B cell (primary cell): ENCODE results near the gene TMEM26. TPM values are rescaled to one million over a fixed set of nuclear protein-coding genes. Genes with fewer than 3 reads are reported as not detected.

Source experiments
- ATAC-seq: fragments of 200-7000 bp; cut with Tn5 transposase; one replicate; pipeline ENCODE4 v1.10.0; 2021; ENCODE audit warnings: low read depth, mild to moderate bottlenecking, moderate number of reproducible peaks, moderate library complexity
- CTCF ChIA-PET: fragments of 350-600 bp; sonication (Branson Sonifier 250); formaldehyde crosslinking; loops from one replicate; lab custom pipeline; 2021; ENCODE audit warnings: antibody characterized with exemption, inconsistent platforms; lab: Charles Lee
- POLR2A ChIA-PET: fragments of 350-600 bp; sonication (Branson Sonifier 250); formaldehyde crosslinking; loops from one replicate; lab custom pipeline; 2021; ENCODE audit warnings: antibody characterized with exemption; lab: Charles Lee
- DNase-seq: peaks from one replicate; pipeline ENCODE4 v3.0.0; 2013
- H2AFZ ChIP-seq: 2 replicates; pipeline ENCODE4 v1.6.1; 2012; ENCODE audit warnings: mild to moderate bottlenecking, low read depth, low read length; ENCODE audit not compliant: insufficient read depth, poor library complexity, severe bottlenecking
- H3K27ac ChIP-seq, 2 donors: 1 replicate in 1 of 2; 2 replicates in 1 of 2; pipeline ENCODE4 v1.5.1; 2012 to 2013; ENCODE audit warnings: low read length in 2 of 2, mild to moderate bottlenecking in 2 of 2, moderate library complexity in 1 of 2
- H3K27me3 ChIP-seq, 4 experiments: fragments of 200-600 bp in 1 of 4; sonication (generic) in 1 of 4; replicated peaks in 1 of 4; 1 replicate in 2 of 4; 2 replicates in 2 of 4; pipeline versions ENCODE4 v1.6.1 to v1.7.0; 2013 to 2016; ENCODE audit warnings: low read length in 3 of 4, mild to moderate bottlenecking in 2 of 4, mixed read lengths in 1 of 4, moderate library complexity in 1 of 4; ENCODE audit not compliant: insufficient read depth in 4 of 4, control insufficient read depth in 3 of 4; ENCODE audit errors: control extremely low read depth in 1 of 4
- H3K36me3 ChIP-seq, 2 experiments: replicated peaks in 1 of 2; 1 replicate in 1 of 2; 2 replicates in 1 of 2; pipeline versions ENCODE4 v1.6.1 to v1.7.1; 2013; ENCODE audit warnings: low read length in 1 of 2; ENCODE audit not compliant: insufficient read depth in 2 of 2, control insufficient read depth in 1 of 2; ENCODE audit errors: control extremely low read depth in 1 of 2, extremely low read depth in 1 of 2
- H3K4me1 ChIP-seq, 2 donors: fragments of 200-600 bp in 1 of 2; sonication (generic) in 1 of 2; 1 replicate in 1 of 2; 2 replicates in 1 of 2; pipeline versions ENCODE4 v1.5.1 to v1.6.1; 2013 to 2017; ENCODE audit warnings: low read length in 2 of 2; ENCODE audit not compliant: control insufficient read depth in 2 of 2, insufficient read depth in 2 of 2
- H3K4me2 ChIP-seq: replicated peaks from 2 replicates; pipeline ENCODE3; 2012; ENCODE audit warnings: mild to moderate bottlenecking, low read depth, low read length; ENCODE audit not compliant: poor library complexity, severe bottlenecking
- H3K4me3 ChIP-seq, 5 experiments: fragments of 200-600 bp in 1 of 5; sonication (generic) in 1 of 5; 1 replicate in 3 of 5; 2 replicates in 2 of 5; pipeline versions ENCODE4 v1.5.1 to v1.7.0; 2011 to 2016; ENCODE audit warnings: low read length in 4 of 5, mild to moderate bottlenecking in 4 of 5, low read depth in 2 of 5, control low read depth in 1 of 5, moderate library complexity in 1 of 5; ENCODE audit not compliant: insufficient read depth in 1 of 5; ENCODE audit errors: control extremely low read depth in 1 of 5, extremely low read depth in 1 of 5
- H3K79me2 ChIP-seq: fragments of 200-600 bp; sonication (generic); one replicate; pipeline ENCODE4 v1.6.0; 2016; ENCODE audit warnings: low read length; ENCODE audit not compliant: control insufficient read depth, insufficient read depth
- H3K9ac ChIP-seq: fragments of 200-600 bp; sonication (generic); 2 replicates; pipeline ENCODE4 v1.6.1; 2017; ENCODE audit warnings: mild to moderate bottlenecking, low read length, moderate library complexity
- H3K9me3 ChIP-seq, 3 donors: one replicate each; pipeline versions ENCODE4 v1.6.1 to v1.7.1; 2013; ENCODE audit warnings: low read length in 2 of 3; ENCODE audit not compliant: control insufficient read depth in 2 of 3, insufficient read depth in 1 of 3; ENCODE audit errors: control extremely low read depth in 1 of 3
- H4K20me1 ChIP-seq: 2 replicates; pipeline ENCODE4 v1.6.0; 2012; ENCODE audit warnings: mild to moderate bottlenecking, low read length; ENCODE audit not compliant: insufficient read depth, control insufficient read depth, poor library complexity, severe bottlenecking
- H3K27ac Mint-ChIP-seq: one replicate; pipeline ENCODE4 v1.8.0; 2021; ENCODE audit warnings: mixed read lengths
- H3K27me3 Mint-ChIP-seq: one replicate; pipeline ENCODE4 v1.8.0; 2021; ENCODE audit warnings: mixed read lengths
- H3K4me1 Mint-ChIP-seq: one replicate; pipeline ENCODE4 v1.8.0; 2021; ENCODE audit warnings: mixed read lengths
- H3K4me3 Mint-ChIP-seq: one replicate; pipeline ENCODE4 v1.8.0; 2021; ENCODE audit warnings: mixed read lengths
- H3K9me3 Mint-ChIP-seq: one replicate; pipeline ENCODE4 v1.8.0; 2022; ENCODE audit warnings: mixed read lengths; ENCODE audit not compliant: insufficient read depth
- EZH2 ChIP-seq: IDR thresholded peaks from 2 replicates; pipeline ENCODE4 v1.6.1; 2012; ENCODE audit warnings: borderline replicate concordance, low read depth, mild to moderate bottlenecking, moderate library complexity, low read length; ENCODE audit not compliant: insufficient read depth, poor library complexity, severe bottlenecking
- WGBS: methylation state at CpG from one replicate; pipeline ENCODE4 v1.1.5; 2013; ENCODE audit warnings: missing lambda C conversion rate; ENCODE audit not compliant: insufficient coverage; 5-methylcytosine and 5-hydroxymethylcytosine counted together
- intact Hi-C: fragments of 100-400 bp; cut with micrococcal nuclease; formaldehyde crosslinking; loops from one replicate; pipeline ENCODE4 v1.10.0; 2022
- polyA plus RNA-seq: library from polyadenylated mRNA; depleted of rRNA; stranded (reverse); fragments of >200 nt; gene quantifications from 2 replicates; pipeline ENCODE4 v1.2.3, GENCODE V29; 2012
- total RNA-seq, 2 donors: library from RNA; stranded (reverse); fragments of 120-200 nt in 1 of 2; gene quantifications; 1 replicate in 1 of 2; 2 replicates in 1 of 2; pipeline versions ENCODE4 v1.2.3 to v1.2.4, GENCODE V29; 2013 to 2022
- TF ChIP-seq, protein P1 (sequence below): fragments of 200-600 bp; IDR thresholded peaks from one replicate; pipeline ENCODE4 v1.8.0; 2022; ENCODE audit warnings: antibody characterized with exemption, mild to moderate bottlenecking

Gene TMEM26
- total and polyA plus RNA-seq, 2 donors (not counting 1 experiment from before 2014, with no cell fraction given) = not detected

DNA sequence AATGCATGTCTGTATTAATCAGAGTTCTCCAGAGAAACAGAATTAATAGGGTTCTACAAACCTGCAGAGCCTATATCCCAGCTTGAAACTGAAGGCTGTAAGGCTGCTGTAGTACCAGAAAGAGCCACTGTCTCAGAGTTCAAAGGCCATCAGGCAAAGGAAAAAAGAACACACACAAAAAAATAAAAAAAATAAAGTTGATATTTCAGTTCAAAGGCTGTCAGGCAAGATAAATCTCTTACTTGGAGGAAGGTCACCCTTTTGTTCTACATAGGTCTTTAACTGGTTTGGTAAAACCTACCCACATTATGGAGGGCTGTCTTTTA, 12.0 kb upstream of the TMEM26 start:
- Histone ChIP-seq H3K9me3 (no peaks in the 10 kb centered on the region), H4K20me1 (no peaks in the 10 kb centered on the region), H2AFZ (no peak overlapping the region), H3K4me2 (no peak overlapping the region), H3K9ac (no peak overlapping the region), H3K79me2 (no peaks in the 10 kb centered on the region), H3K4me1 (no peaks in the 10 kb centered on the region), H3K27me3 (no peaks in the 10 kb centered on the region), H3K4me3 (no peak overlapping the region), H3K36me3 (no peaks in the 10 kb centered on the region), H3K27ac (no peak overlapping the region)
- no peak overlapping the region for H3K27ac Mint-ChIP-seq
- intact Hi-C loops = no loop called here
- no peaks in the 10 kb centered on the region for H3K9me3 Mint-ChIP-seq
- no peak overlapping the region for H3K4me3 Mint-ChIP-seq
- no peaks in the 10 kb centered on the region for H3K4me1 Mint-ChIP-seq
- no peak for TF ChIP-seq EZH2
- TF ChIP-seq, protein P1, sequence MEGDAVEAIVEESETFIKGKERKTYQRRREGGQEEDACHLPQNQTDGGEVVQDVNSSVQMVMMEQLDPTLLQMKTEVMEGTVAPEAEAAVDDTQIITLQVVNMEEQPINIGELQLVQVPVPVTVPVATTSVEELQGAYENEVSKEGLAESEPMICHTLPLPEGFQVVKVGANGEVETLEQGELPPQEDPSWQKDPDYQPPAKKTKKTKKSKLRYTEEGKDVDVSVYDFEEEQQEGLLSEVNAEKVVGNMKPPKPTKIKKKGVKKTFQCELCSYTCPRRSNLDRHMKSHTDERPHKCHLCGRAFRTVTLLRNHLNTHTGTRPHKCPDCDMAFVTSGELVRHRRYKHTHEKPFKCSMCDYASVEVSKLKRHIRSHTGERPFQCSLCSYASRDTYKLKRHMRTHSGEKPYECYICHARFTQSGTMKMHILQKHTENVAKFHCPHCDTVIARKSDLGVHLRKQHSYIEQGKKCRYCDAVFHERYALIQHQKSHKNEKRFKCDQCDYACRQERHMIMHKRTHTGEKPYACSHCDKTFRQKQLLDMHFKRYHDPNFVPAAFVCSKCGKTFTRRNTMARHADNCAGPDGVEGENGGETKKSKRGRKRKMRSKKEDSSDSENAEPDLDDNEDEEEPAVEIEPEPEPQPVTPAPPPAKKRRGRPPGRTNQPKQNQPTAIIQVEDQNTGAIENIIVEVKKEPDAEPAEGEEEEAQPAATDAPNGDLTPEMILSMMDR = no peak
- peaks cover 6% of the 10 kb centered on the region for H3K27me3 Mint-ChIP-seq
- no peak for DNase-seq
- POLR2A ChIA-PET = no interaction called here
- CTCF ChIA-PET = no interaction called here
- ATAC-seq = no peak

DNA sequence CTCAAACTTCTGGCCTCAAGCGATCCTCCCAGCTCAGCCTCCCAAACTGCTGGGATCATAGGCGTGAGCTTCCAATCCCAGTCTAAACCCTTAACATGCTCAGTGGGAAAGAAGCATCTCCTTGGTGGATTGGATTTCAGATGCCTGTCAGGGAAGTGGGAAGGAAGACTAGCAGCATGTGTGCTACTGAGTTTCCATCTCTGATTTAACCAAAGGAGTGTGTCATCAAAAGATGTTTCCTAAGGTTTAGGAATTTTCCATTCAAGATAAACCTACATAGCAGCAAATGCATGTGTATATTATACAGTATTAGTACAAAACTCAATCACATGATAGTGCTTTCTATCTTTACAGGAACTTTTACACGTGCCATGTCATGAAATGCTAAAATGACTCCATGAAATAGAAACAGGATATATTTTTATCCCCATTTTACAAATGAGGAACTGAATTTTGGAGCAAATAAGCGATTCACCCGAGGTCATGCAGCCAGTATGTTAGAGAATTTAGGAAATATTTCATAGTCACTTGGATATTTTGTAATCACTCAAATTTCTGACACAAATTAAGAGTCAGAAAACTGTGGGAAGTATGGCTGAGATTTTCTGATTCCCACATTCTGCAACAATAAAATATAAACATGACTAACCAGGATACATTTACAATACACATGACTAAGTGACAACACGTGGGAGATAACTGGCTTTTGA, 11.4 kb upstream of the TMEM26 start:
- H2AFZ ChIP-seq = no peak overlapping the region
- H3K4me1 ChIP-seq = no peaks in the 10 kb centered on the region
- H3K9me3 ChIP-seq = no peaks in the 10 kb centered on the region
- no peak overlapping the region for H3K27ac ChIP-seq
- H3K27me3 ChIP-seq = no peaks in the 10 kb centered on the region
- ChIA-PET CTCF (no interaction called here), POLR2A (no interaction called here)
- no CpG with 5 or more reads among the region's 6 CpGs for WGBS
- no peaks in the 10 kb centered on the region for H3K36me3 ChIP-seq
- ATAC-seq (no peak), DNase-seq (no peak)
- no peaks in the 10 kb centered on the region for H3K4me1 Mint-ChIP-seq
- no peak overlapping the region for H3K4me2 ChIP-seq
- no peaks in the 10 kb centered on the region for H3K79me2 ChIP-seq
- H3K4me3 ChIP-seq = no peak overlapping the region
- intact Hi-C loops = no loop called here
- H3K9me3 Mint-ChIP-seq = no peaks in the 10 kb centered on the region
- no peak for TF ChIP-seq EZH2
- TF ChIP-seq, protein P1 = no peak
- no peak overlapping the region for H3K9ac ChIP-seq
- no peak overlapping the region for H3K27ac Mint-ChIP-seq
- H3K27me3 Mint-ChIP-seq = peaks cover 6% of the 10 kb centered on the region
- H3K4me3 Mint-ChIP-seq = no peak overlapping the region
- no peaks in the 10 kb centered on the region for H4K20me1 ChIP-seq
